Thyroid gland (tissue), 4 donors: ENCODE data around the gene CAGE1.

Experiments used
- CTCF ChIP-seq, 6 experiments: fragments of 200-600 bp in 3 of 6; fragments of 450-650 bp in 3 of 6; sonication (generic) in 3 of 6; IDR thresholded peaks; one replicate each; pipeline ENCODE4 v1.5.1; 2016 to 2019; ENCODE audit warnings: antibody characterized with exemption in 6 of 6, mild to moderate bottlenecking in 2 of 6, inconsistent platforms in 1 of 6, moderate library complexity in 1 of 6
- POLR2A ChIP-seq, 2 donors: fragments of 450-650 bp; IDR thresholded peaks; one replicate each; pipeline ENCODE4 v1.6.1; 2017; ENCODE audit warnings: antibody characterized with exemption in 2 of 2, mild to moderate bottlenecking in 2 of 2, moderate library complexity in 1 of 2

GRCh38 chr6:7282097-7282906 lies 107.2 kb downstream of the CAGE1 start:
- TF ChIP-seq CTCF (IDR thresholded peaks at IDR 0.05) (no peak), POLR2A (IDR thresholded peaks at IDR 0.05) (no peak)
